Measurements from ENCODE around the gene ZFAND3.

GRCh38 chr6:38011937-38012336 is 192.4 kb downstream of the ZFAND3 start:
- TF ChIP-seq YY1 (IDR thresholded peaks at IDR 0.05; ENCODE audit: insufficient read depth, insufficient read length) (no peak), ZNF274 (IDR thresholded peaks at IDR 0.05; ENCODE audit: low read depth, low read length) (no peak)

Data from NT2/D1 (cell line).